Brain pericyte (primary cell): ENCODE results near the gene BRD3.

Source experiments
- DNase-seq: peaks from one replicate; pipeline ENCODE4 v3.0.0-alpha.2; 2012; ENCODE audit warnings: low read depth, low spot score

The BRD3 gene

GRCh38 chr9:134024828-134025605 is 42.8 kb downstream of the BRD3 start, which contains the start of gene BRD3OS:
Gene BRD3OS, plus strand, starts transcription at chr9:134025481. Its CDS starts 1,267 bp downstream, at chr9:134026748.
- peak; percentile 99 for DNase-seq

GRCh38 chr9:134024214-134024792 is 43.5 kb downstream of the BRD3 start:
- DNase-seq = no peak

- DNase-seq = no peak
Measured at GRCh38 chr9:134014946-134015345, 52.9 kb downstream of the BRD3 start.

- DNase-seq = no peak
Measured at GRCh38 chr9:134011401-134011800, 56.4 kb downstream of the BRD3 start.

- no peak for DNase-seq
Measured at GRCh38 chr9:134010310-134011173, 57.3 kb downstream of the BRD3 start.

GRCh38 chr9:134007571-134007970 is 60.3 kb downstream of the BRD3 start:
- no peak for DNase-seq

GRCh38 chr9:134007150-134007549 is 60.7 kb downstream of the BRD3 start:
- no peak for DNase-seq

- DNase-seq = no peak
Measured at GRCh38 chr9:134005381-134005780, 62.4 kb downstream of the BRD3 start.

GRCh38 chr9:134004881-134005280 is 62.9 kb downstream of the BRD3 start:
- no peak for DNase-seq

- no peak for DNase-seq
Measured at GRCh38 chr9:134004131-134004873, 63.5 kb downstream of the BRD3 start.

- DNase-seq = no peak
Measured at GRCh38 chr9:134003237-134003636, 64.6 kb downstream of the BRD3 start.

GRCh38 chr9:134002796-134003195 is 65.0 kb downstream of the BRD3 start:
- no peak for DNase-seq

GRCh38 chr9:133999851-134000265 is 68.0 kb downstream of the BRD3 start:
- DNase-seq = no peak

- DNase-seq = no peak
Measured at GRCh38 chr9:133998915-133999595, 68.8 kb downstream of the BRD3 start.

- no peak for DNase-seq
Measured at GRCh38 chr9:133997584-133997983, 70.2 kb downstream of the BRD3 start.

- no peak for DNase-seq
Measured at GRCh38 chr9:133996531-133997520, 71.0 kb downstream of the BRD3 start.

- no peak for DNase-seq
Measured at GRCh38 chr9:133995012-133995896, 72.6 kb downstream of the BRD3 start.

GRCh38 chr9:133994353-133995011 is 73.3 kb downstream of the BRD3 start:
- DNase-seq = no peak
